ENCODE measurements around the gene NEURL1B.

Gene NEURL1B

GRCh38 chr5:172611913-172612312 is 29.1 kb upstream of the NEURL1B start:
- no peak for DNase-seq

- no peak for DNase-seq
Measured at GRCh38 chr5:172612771-172613170, 28.3 kb upstream of the NEURL1B start.

GRCh38 chr5:172616136-172616535 is 24.9 kb upstream of the NEURL1B start:
- no peak for DNase-seq

- no peak for DNase-seq
Measured at GRCh38 chr5:172616730-172617129, 24.3 kb upstream of the NEURL1B start.

- DNase-seq, result no peak
Measured at GRCh38 chr5:172617817-172618216, 23.2 kb upstream of the NEURL1B start.

- no peak for DNase-seq
Measured at GRCh38 chr5:172618574-172619365, 22.3 kb upstream of the NEURL1B start.

GRCh38 chr5:172620506-172620905 is 20.6 kb upstream of the NEURL1B start:
- DNase-seq, result no peak

- DNase-seq, result no peak
Measured at GRCh38 chr5:172622091-172623046, 18.7 kb upstream of the NEURL1B start.

GRCh38 chr5:172623313-172623980 is 17.6 kb upstream of the NEURL1B start:
- no peak for DNase-seq

- DNase-seq, result no peak
Measured at GRCh38 chr5:172624083-172624995, 16.7 kb upstream of the NEURL1B start.

GRCh38 chr5:172624996-172625964 is 15.8 kb upstream of the NEURL1B start:
- no peak for DNase-seq

- DNase-seq, result no peak
Measured at GRCh38 chr5:172626031-172626581, 15.0 kb upstream of the NEURL1B start.

GRCh38 chr5:172630082-172630481 is 11.0 kb upstream of the NEURL1B start:
- peak; percentile 48 for DNase-seq

GRCh38 chr5:172630482-172630881 is 10.6 kb upstream of the NEURL1B start:
- DNase-seq, result no peak

- DNase-seq, result peak; percentile 48
Measured at GRCh38 chr5:172630986-172631385, 10.1 kb upstream of the NEURL1B start.

GRCh38 chr5:172632346-172633092 is 8.5 kb upstream of the NEURL1B start:
- DNase-seq, result no peak

GRCh38 chr5:172633403-172633970 is 7.6 kb upstream of the NEURL1B start:
- no peak for DNase-seq

GRCh38 chr5:172634106-172634899 is 6.8 kb upstream of the NEURL1B start:
- no peak for DNase-seq

- no peak for DNase-seq
Measured at GRCh38 chr5:172635038-172635437, 6.0 kb upstream of the NEURL1B start.

Data from NCI-H345 (cell line).